Uterus (tissue), 4 donors: Measurements from ENCODE around the gene FAM47E. TPM values are rescaled to one million over a fixed set of nuclear protein-coding genes. Genes with fewer than 3 reads are reported as not detected.

Experiments used
- DNase-seq, 2 donors: peaks; one replicate each; pipeline ENCODE4 v3.0.0-alpha.2; 2019 to 2020
- H3K27ac ChIP-seq, 2 donors: fragments of 200-600 bp; sonication (generic); 1 replicate in 1 of 2; 2 replicates in 1 of 2; pipeline ENCODE4 v1.5.1; 2016 to 2018
- H3K27me3 ChIP-seq, 2 donors: fragments of 200-600 bp; sonication (generic); one replicate each; pipeline ENCODE4 v1.5.1; 2018 to 2019; ENCODE audit warnings: control low read depth in 1 of 2
- H3K36me3 ChIP-seq, 2 donors: fragments of 200-600 bp; sonication (generic); one replicate each; pipeline ENCODE4 v1.5.1; 2019; ENCODE audit warnings: control low read depth in 1 of 2
- H3K4me1 ChIP-seq, 2 donors: fragments of 200-600 bp; sonication (generic); one replicate each; pipeline ENCODE4 v1.5.1; 2018 to 2019; ENCODE audit warnings: control low read depth in 1 of 2
- H3K4me3 ChIP-seq, 2 donors: fragments of 200-600 bp; sonication (generic); 1 replicate in 1 of 2; 2 replicates in 1 of 2; pipeline ENCODE4 v1.5.1; 2018 to 2019; ENCODE audit warnings: mild to moderate bottlenecking in 1 of 2
- H3K9me3 ChIP-seq, 2 donors: fragments of 200-600 bp; sonication (generic); one replicate each; pipeline ENCODE4 v1.5.1; 2019; ENCODE audit warnings: control low read depth in 1 of 2
- CTCF ChIP-seq, 4 experiments: fragments of 200-600 bp in 2 of 4; fragments of 450-650 bp in 2 of 4; sonication (generic) in 2 of 4; IDR thresholded peaks; one replicate each; pipeline ENCODE4 v1.5.1; 2016 to 2019; ENCODE audit warnings: antibody characterized with exemption in 4 of 4, mild to moderate bottlenecking in 2 of 4, moderate library complexity in 1 of 4
- POLR2A ChIP-seq, 2 donors: fragments of 450-650 bp; IDR thresholded peaks; one replicate each; pipeline ENCODE4 v1.6.1; 2016; ENCODE audit warnings: antibody characterized with exemption in 2 of 2, mild to moderate bottlenecking in 1 of 2, moderate library complexity in 1 of 2
- intact Hi-C: fragments of 100-400 bp; cut with DNase I; formaldehyde crosslinking; loops from one replicate; pipeline ENCODE4 v1.15.1; 2023; ENCODE audit warnings: low total_unique reads
- total RNA-seq, 4 donors: library from RNA; depleted of rRNA in 3 of 4; stranded (reverse); fragments of >200 nt in 3 of 4; gene quantifications; one replicate each; pipeline versions ENCODE4 v1.1.0 to v1.2.4, GENCODE V29; 2014 to 2023
- donor health status: DM: yes; HTN: yes; CAD: no.

FAM47E gene, protein sequence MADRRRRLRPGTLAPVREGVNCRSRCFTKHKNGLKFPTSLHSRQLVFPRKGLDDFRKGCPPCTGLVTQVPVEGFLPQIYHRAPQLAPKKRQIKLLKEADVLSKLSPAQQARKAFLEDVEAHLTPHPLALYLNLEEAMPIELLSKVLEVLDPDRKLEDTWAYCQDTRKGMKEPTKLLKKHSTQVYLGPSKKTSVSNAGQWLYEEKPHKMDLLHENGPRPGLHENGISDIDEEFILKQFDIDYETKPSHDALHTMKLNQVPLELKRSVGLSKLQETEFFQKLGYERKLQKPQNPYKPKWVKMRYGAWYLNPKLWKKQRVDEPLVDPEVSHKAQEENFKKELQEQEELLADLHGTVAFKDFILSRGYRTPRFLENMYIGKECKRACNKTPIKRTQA
- 1 to 10 TPM in 2 of 4 donors, under 1 TPM in 1, not detected in 1; 0.29 to 1.4 (median 1.2) TPM for total RNA-seq

DNA sequence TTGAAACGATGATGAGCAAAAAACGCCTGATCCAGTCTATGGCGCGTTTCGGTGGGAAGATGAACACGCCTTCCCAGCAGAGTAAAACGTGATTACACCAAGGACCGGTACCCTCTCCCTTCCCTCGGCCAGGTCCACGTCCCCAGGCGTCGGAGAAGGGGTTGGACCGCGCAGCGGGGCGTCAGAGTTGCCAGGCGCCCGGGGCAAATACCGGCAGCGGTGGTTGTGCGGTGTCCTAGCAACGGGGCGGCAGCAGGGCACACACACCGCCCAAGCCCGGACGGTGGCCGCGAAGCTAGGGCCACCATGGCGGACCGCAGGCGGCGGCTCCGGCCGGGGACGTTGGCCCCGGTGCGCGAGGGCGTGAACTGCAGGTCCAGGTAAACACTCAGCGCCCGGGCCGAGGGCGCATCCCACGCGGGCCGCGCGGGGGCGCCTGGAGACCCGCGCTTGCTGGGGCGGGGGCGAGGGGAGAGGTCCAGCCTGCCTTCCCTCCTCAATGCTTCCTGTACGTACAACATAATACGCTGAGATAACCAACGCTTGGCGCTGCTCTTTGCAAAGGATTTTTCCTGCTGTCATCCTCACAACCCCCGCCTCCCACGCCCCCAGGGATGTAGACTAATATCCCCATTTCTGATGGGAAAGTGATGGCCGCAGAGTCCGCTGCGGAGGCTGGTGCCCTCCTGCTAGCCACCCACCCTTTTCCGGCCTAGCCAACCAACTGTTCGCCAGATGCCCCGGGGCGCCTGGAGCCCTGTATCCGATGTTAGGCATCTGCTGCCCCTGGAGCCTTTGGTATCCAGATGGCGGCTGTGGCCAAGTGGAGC, at the start of gene FAM47E:
Gene FAM47E (plus strand): TSS at position 281 of the 830 bp plus-strand sequence. CDS start 26 bp downstream, at position 307.
- peak; percentile 10 to 47 (median 28) for TF ChIP-seq CTCF (IDR thresholded peaks at IDR 0.05)
- peak in 1 of 2 donors; percentile 38 for TF ChIP-seq POLR2A (IDR thresholded peaks at IDR 0.05)
- peak; percentile 41 to 45 for DNase-seq
- no peak within 1 kb of the TSS for H3K27ac ChIP-seq
- H3K36me3 ChIP-seq, result no peaks in the 10 kb centered on the region
- H3K4me3 ChIP-seq, result peak within 1 kb of the TSS; percentile 15 to 49
- no peaks in the 10 kb centered on the region for H3K27me3 ChIP-seq
- intact Hi-C loops, result no loop called here
- peaks cover 0 to 7% of the 10 kb centered on the region in 2 donors for H3K4me1 ChIP-seq
- no peaks in the 10 kb centered on the region for H3K9me3 ChIP-seq

DNA sequence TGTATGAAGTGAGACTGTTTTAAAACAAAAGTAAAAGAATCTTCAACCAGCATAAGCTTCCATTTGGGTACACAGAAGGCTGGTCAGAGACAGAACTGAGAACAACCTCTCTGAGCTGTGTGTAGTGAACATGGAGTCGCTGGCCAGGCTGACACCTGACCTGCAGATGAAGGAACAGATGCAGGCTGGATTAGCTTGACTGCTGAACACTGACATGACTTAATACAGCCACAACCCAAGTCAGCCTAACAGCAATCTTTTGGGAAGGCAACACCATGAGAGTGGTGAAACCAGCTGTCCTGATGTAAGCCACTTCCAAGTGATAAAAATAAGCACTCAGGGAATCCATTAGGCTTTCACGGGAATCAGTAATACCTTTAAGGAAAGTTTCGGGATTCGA, 48.0 kb upstream of the FAM47E start:
- intact Hi-C loops, result no loop called here
- TF ChIP-seq POLR2A (IDR thresholded peaks at IDR 0.05), result no peak
- no peak for TF ChIP-seq CTCF (IDR thresholded peaks at IDR 0.05)

DNA sequence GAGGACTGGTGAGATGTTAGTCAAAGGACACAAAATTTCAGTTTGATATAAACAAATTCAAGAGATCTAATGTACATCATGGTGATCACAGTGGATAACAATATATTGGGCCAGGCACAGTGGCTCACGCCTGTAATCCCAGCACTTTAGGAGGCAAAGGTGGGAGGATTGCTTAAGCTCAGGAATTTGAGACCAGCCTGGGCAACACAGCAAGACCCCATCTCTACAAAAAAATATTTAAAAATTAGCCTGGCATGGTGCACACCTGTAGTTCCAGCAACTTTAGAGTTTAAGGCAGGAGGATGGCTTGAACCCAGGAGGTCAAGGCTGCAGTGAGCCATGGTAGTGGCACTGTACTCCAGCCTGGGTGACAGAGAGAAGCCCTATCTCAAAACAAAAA, 46.6 kb upstream of the FAM47E start:
- intact Hi-C loops, result no loop called here
- H3K4me1 ChIP-seq, result peaks cover 4 to 27% of the 10 kb centered on the region in 2 donors
- no peak for TF ChIP-seq POLR2A (IDR thresholded peaks at IDR 0.05)
- no peaks in the 10 kb centered on the region for H3K9me3 ChIP-seq
- no peak for DNase-seq
- H3K27ac ChIP-seq, result peak overlapping the region in 1 of 2 donors; percentile 99
- no peak overlapping the region for H3K4me3 ChIP-seq
- no peaks in the 10 kb centered on the region for H3K27me3 ChIP-seq
- H3K36me3 ChIP-seq, result no peaks in the 10 kb centered on the region

More for the DNA sequence above, 48.0 kb upstream of the FAM47E start:
- H3K36me3 ChIP-seq, result no peaks in the 10 kb centered on the region
- no peak for DNase-seq
- no peaks in the 10 kb centered on the region for H3K27me3 ChIP-seq
- H3K4me1 ChIP-seq, result peaks cover 12 to 35% of the 10 kb centered on the region in 2 donors
- H3K9me3 ChIP-seq, result no peaks in the 10 kb centered on the region
- no peak overlapping the region for H3K4me3 ChIP-seq
- H3K27ac ChIP-seq, result no peak overlapping the region

GRCh38 chr4:76205476-76205875, 46.0 kb upstream of the FAM47E start:
- intact Hi-C loops, result no loop called here
- DNase-seq, result no peak
- H3K4me3 ChIP-seq, result no peak overlapping the region
- H3K27ac ChIP-seq, result peak overlapping the region; percentile 97 to 99
- H3K9me3 ChIP-seq, result no peaks in the 10 kb centered on the region
- H3K27me3 ChIP-seq, result no peaks in the 10 kb centered on the region
- no peaks in the 10 kb centered on the region for H3K36me3 ChIP-seq
- TF ChIP-seq CTCF (IDR thresholded peaks at IDR 0.05), result no peak
- TF ChIP-seq POLR2A (IDR thresholded peaks at IDR 0.05), result no peak
- H3K4me1 ChIP-seq, result peaks cover 4 to 21% of the 10 kb centered on the region in 2 donors

DNA sequence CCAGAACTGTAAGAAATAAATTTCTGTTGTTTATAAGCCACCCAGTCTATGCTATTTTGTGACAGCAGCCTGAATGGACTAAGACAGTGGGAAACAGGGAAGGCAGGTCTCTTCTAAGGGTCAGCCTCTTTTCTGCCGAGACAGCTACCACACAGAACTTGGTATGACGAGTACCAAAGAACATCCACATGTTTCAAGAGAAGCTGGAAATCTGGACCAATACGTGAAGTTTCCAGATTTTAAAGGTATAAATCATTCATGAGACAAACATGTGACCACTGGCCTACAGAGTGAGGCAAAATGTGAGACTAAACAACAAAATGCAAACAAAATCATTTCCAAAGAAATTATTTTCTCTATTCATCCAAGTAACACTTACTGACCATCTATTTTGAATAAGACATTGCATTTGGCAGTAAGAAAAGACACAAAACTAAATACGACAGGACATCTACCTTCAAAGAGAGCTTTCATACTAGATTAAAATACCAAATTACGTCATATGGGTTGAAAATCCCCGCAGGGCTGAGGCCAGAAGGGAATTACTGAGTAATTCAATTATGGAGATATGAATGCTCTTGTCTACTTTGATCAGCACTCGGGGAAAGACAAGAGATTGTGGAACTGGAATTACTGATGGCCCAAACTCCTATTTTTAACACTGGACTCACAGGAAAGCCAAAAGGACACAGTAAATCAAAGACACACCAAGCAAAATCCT, 45.1 kb upstream of the FAM47E start:
- peak overlapping the region; percentile 97 to 99 for H3K27ac ChIP-seq

More for the DNA sequence above, 45.1 kb upstream of the FAM47E start:
- peak in 1 of 2 donors; percentile 40 for DNase-seq
- peaks cover 4 to 21% of the 10 kb centered on the region in 2 donors for H3K4me1 ChIP-seq
- no peaks in the 10 kb centered on the region for H3K36me3 ChIP-seq
- H3K27me3 ChIP-seq, result no peaks in the 10 kb centered on the region
- H3K9me3 ChIP-seq, result no peaks in the 10 kb centered on the region
- no peak overlapping the region for H3K4me3 ChIP-seq
- intact Hi-C loops, result no loop called here
- TF ChIP-seq POLR2A (IDR thresholded peaks at IDR 0.05), result no peak
- TF ChIP-seq CTCF (IDR thresholded peaks at IDR 0.05), result no peak
